ENCODE data around the gene BYSL.

DNA sequence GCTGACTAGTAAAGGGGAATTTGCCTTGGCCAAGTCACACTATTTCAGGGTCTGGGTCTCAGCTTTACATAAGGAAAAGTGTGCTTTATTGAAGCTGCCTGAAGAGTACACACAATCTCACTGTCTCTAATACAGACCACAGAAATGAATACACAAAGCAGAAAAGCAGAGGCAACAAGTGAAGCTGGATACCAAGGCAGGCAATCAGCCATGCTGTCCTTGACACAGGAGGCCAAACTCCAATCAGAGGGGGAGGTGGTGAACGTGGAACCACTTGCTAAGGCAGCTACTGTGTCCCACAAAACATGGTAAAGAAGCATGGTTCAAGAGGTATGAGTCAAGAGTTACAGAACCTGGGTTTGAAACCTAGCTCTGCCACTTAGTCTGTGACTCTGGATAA is 42.1 kb downstream of the BYSL start:
- TF ChIP-seq, protein P1, sequence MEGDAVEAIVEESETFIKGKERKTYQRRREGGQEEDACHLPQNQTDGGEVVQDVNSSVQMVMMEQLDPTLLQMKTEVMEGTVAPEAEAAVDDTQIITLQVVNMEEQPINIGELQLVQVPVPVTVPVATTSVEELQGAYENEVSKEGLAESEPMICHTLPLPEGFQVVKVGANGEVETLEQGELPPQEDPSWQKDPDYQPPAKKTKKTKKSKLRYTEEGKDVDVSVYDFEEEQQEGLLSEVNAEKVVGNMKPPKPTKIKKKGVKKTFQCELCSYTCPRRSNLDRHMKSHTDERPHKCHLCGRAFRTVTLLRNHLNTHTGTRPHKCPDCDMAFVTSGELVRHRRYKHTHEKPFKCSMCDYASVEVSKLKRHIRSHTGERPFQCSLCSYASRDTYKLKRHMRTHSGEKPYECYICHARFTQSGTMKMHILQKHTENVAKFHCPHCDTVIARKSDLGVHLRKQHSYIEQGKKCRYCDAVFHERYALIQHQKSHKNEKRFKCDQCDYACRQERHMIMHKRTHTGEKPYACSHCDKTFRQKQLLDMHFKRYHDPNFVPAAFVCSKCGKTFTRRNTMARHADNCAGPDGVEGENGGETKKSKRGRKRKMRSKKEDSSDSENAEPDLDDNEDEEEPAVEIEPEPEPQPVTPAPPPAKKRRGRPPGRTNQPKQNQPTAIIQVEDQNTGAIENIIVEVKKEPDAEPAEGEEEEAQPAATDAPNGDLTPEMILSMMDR (conservative IDR thresholded peaks at IDR 0.05), result no peak
- no peak for TF ChIP-seq EZH2 (IDR thresholded peaks at IDR 0.05; ENCODE audit: low read depth)

All from PC-9 (cell line).